ENCODE measurements around the gene SFRP2. TPM values are rescaled to one million over a fixed set of nuclear protein-coding genes. Genes with fewer than 3 reads are reported as not detected.

SFRP2 gene
- polyA plus RNA-seq (2012; ENCODE audit: insufficient read depth, insufficient read length, low read depth) = not detected

GRCh38 chr4:153788413-153789276 is at the start of gene SFRP2:
Gene SFRP2, minus strand, starts transcription at chr4:153789083. Its CDS starts 248 bp downstream, at chr4:153788835.
- H3K4me3 ChIP-seq (ENCODE audit: low read depth, low read length) = no peak within 1 kb of the TSS
- no peaks in the 10 kb centered on the region for H3K9me3 ChIP-seq
- peaks cover 86% of the 10 kb centered on the region for H3K27me3 ChIP-seq
- DNase-seq = no peak
- H3K36me3 ChIP-seq = no peaks in the 10 kb centered on the region
- TF ChIP-seq CTCF (IDR thresholded peaks at IDR 0.05; ENCODE audit: low read depth, low read length) = no peak
- H3K4me1 ChIP-seq = no peaks in the 10 kb centered on the region

- Histone ChIP-seq H3K4me3 (ENCODE audit: low read depth, low read length) (no peak overlapping the region), H3K36me3 (no peaks in the 10 kb centered on the region), H3K27me3 (0 out of 2 replicates have a peak, but pooled peaks cover 3% of the 10 kb centered on the region), H3K9me3 (no peaks in the 10 kb centered on the region), H3K4me1 (no peaks in the 10 kb centered on the region)
- DNase-seq = no peak
- no peak for TF ChIP-seq CTCF (IDR thresholded peaks at IDR 0.05; ENCODE audit: low read depth, low read length)
Observed at GRCh38 chr4:153838564-153838963, 49.7 kb upstream of the SFRP2 start.

GRCh38 chr4:153834901-153835300 is 46.0 kb upstream of the SFRP2 start:
- Histone ChIP-seq H3K4me3 (ENCODE audit: low read depth, low read length) (no peak overlapping the region), H3K9me3 (no peaks in the 10 kb centered on the region), H3K36me3 (no peaks in the 10 kb centered on the region), H3K4me1 (no peaks in the 10 kb centered on the region), H3K27me3 (peaks cover 6% of the 10 kb centered on the region; the same call in 1 of the 2 replicates)
- DNase-seq = no peak
- TF ChIP-seq CTCF (IDR thresholded peaks at IDR 0.05; ENCODE audit: low read depth, low read length) = no peak

GRCh38 chr4:153832720-153833287 is 43.9 kb upstream of the SFRP2 start:
- no peak for TF ChIP-seq CTCF (IDR thresholded peaks at IDR 0.05; ENCODE audit: low read depth, low read length)
- H3K4me3 ChIP-seq (ENCODE audit: low read depth, low read length) = no peak overlapping the region
- peaks cover 4% of the 10 kb centered on the region; the same call in 1 of the 2 replicates for H3K27me3 ChIP-seq
- H3K36me3 ChIP-seq = no peaks in the 10 kb centered on the region
- H3K9me3 ChIP-seq = no peaks in the 10 kb centered on the region
- no peak for DNase-seq
- H3K4me1 ChIP-seq = no peaks in the 10 kb centered on the region

- TF ChIP-seq CTCF (IDR thresholded peaks at IDR 0.05; ENCODE audit: low read depth, low read length) = no peak
- H3K4me1 ChIP-seq = no peaks in the 10 kb centered on the region
- no peak overlapping the region for H3K4me3 ChIP-seq (ENCODE audit: low read depth, low read length)
- no peak for DNase-seq
- H3K27me3 ChIP-seq = peaks cover 4% of the 10 kb centered on the region; the same call in 1 of the 2 replicates
- no peaks in the 10 kb centered on the region for H3K36me3 ChIP-seq
- H3K9me3 ChIP-seq = no peaks in the 10 kb centered on the region
Observed at GRCh38 chr4:153832054-153832453, 43.2 kb upstream of the SFRP2 start.

- no peak for DNase-seq
Observed at GRCh38 chr4:153831245-153831644, 42.4 kb upstream of the SFRP2 start.

More at GRCh38 chr4:153831245-153831644, 42.4 kb upstream of the SFRP2 start:
- Histone ChIP-seq H3K4me3 (ENCODE audit: low read depth, low read length) (no peak overlapping the region), H3K36me3 (no peaks in the 10 kb centered on the region), H3K27me3 (peaks cover 4% of the 10 kb centered on the region; the same call in 1 of the 2 replicates), H3K4me1 (no peaks in the 10 kb centered on the region), H3K9me3 (no peaks in the 10 kb centered on the region)
- TF ChIP-seq CTCF (IDR thresholded peaks at IDR 0.05; ENCODE audit: low read depth, low read length) = no peak
